T-helper 2 cell (primary cell): Measurements from ENCODE around the gene VPS51.

Experiments used
- DNase-seq, 5 experiments: peaks; one replicate each; pipeline versions ENCODE4 v3.0.0 to v3.0.0-alpha.2; 2012 to 2022

The VPS51 gene

GRCh38 chr11:65121447-65121864, 25.4 kb downstream of the VPS51 start:
- DNase-seq: peak in 1 of 5 experiments; percentile 55

GRCh38 chr11:65121865-65122696, 26.1 kb downstream of the VPS51 start, which contains the start of the genes FAU and MRPL49:
FAU (minus strand) TSS chr11:65122134; CDS start chr11:65121813, 321 bp downstream.
MRPL49 (plus strand) TSS chr11:65122321; CDS start chr11:65122347, 26 bp downstream.
- DNase-seq: peak; percentile 95 to 99 (median 99)

GRCh38 chr11:65124480-65125196, 28.6 kb downstream of the VPS51 start:
- no peak for DNase-seq

- no peak for DNase-seq
These were observed 29.4 kb downstream of the VPS51 start for GRCh38 chr11:65125197-65126056.

GRCh38 chr11:65126624-65127274, 30.7 kb downstream of the VPS51 start:
- DNase-seq: no peak

GRCh38 chr11:65127473-65128181, 31.6 kb downstream of the VPS51 start:
- no peak for DNase-seq

- no peak for DNase-seq
These were observed 32.5 kb downstream of the VPS51 start for GRCh38 chr11:65128182-65129145.

- no peak for DNase-seq
These were observed 33.8 kb downstream of the VPS51 start for GRCh38 chr11:65129649-65130441.

GRCh38 chr11:65130631-65131416, 34.8 kb downstream of the VPS51 start:
- no peak for DNase-seq

- DNase-seq: no peak
These were observed 35.4 kb downstream of the VPS51 start for GRCh38 chr11:65131417-65131776.

GRCh38 chr11:65131895-65132237, 35.9 kb downstream of the VPS51 start:
- DNase-seq: no peak

GRCh38 chr11:65132238-65132987, 36.4 kb downstream of the VPS51 start:
- DNase-seq: no peak

GRCh38 chr11:65132988-65133700, 37.1 kb downstream of the VPS51 start:
- peak in 4 of 5 experiments; percentile 17 to 64 (median 46) for DNase-seq

- no peak for DNase-seq
These were observed 37.7 kb downstream of the VPS51 start for GRCh38 chr11:65133724-65134123.

- DNase-seq: peak; percentile 82 to 95 (median 90)
These were observed 38.4 kb downstream of the VPS51 start, which contains the start of gene SYVN1 for GRCh38 chr11:65134240-65134951. SYVN1 (minus strand) TSS chr11:65134519; CDS start chr11:65133601, 918 bp downstream.

- DNase-seq: peak; percentile 52 to 98 (median 80)
These were observed 39.1 kb downstream of the VPS51 start for GRCh38 chr11:65134952-65135632.
